Peyer's patch (tissue), 4 donors: Measurements from ENCODE around the gene MED13L.

Experiments
- CTCF ChIP-seq, 6 experiments: fragments of 450-650 bp in 4 of 6; fragments of 200-600 bp in 2 of 6; sonication (generic) in 1 of 6; IDR thresholded peaks; one replicate each; pipeline ENCODE4 v1.5.1; 2017 to 2019; ENCODE audit warnings: antibody characterized with exemption in 6 of 6, mild to moderate bottlenecking in 3 of 6, moderate library complexity in 1 of 6
- POLR2A ChIP-seq, 2 donors: fragments of 450-650 bp; IDR thresholded peaks; one replicate each; pipeline ENCODE4 v1.5.1; 2017; ENCODE audit warnings: antibody characterized with exemption in 2 of 2, mild to moderate bottlenecking in 2 of 2, moderate library complexity in 2 of 2

- no peak for TF ChIP-seq CTCF (IDR thresholded peaks at IDR 0.05)
- TF ChIP-seq POLR2A (IDR thresholded peaks at IDR 0.05), result no peak
These were observed 248.9 kb downstream of the MED13L start for GRCh38 chr12:116028619-116029018.
